Vagina (tissue), 2 donors: ENCODE results near the gene CEP104.

Experiments
- CTCF ChIP-seq, 3 experiments: fragments of 450-650 bp in 2 of 3; fragments of 200-600 bp in 1 of 3; sonication (generic) in 1 of 3; IDR thresholded peaks; one replicate each; pipeline ENCODE4 v1.5.1; 2017 to 2019; ENCODE audit warnings: antibody characterized with exemption in 3 of 3, mild to moderate bottlenecking in 2 of 3, moderate library complexity in 2 of 3
- POLR2A ChIP-seq, 2 donors: fragments of 450-650 bp; IDR thresholded peaks; one replicate each; pipeline ENCODE4 v1.6.1; 2017; ENCODE audit warnings: antibody characterized with exemption in 2 of 2, mild to moderate bottlenecking in 2 of 2, moderate library complexity in 2 of 2
- POLR2AphosphoS5 ChIP-seq, 2 donors: sonication (generic); formaldehyde crosslinking; IDR thresholded peaks; one replicate each; pipeline ENCODE4 v1.9.0; 2017; ENCODE audit warnings: antibody characterized with exemption in 2 of 2, mild to moderate bottlenecking in 2 of 2, low read depth in 1 of 2; ENCODE audit not compliant: insufficient read depth in 1 of 2

GRCh38 chr1:3889936-3890335 lies 32.9 kb upstream of the CEP104 start:
- TF ChIP-seq CTCF (IDR thresholded peaks at IDR 0.05) (no peak), POLR2A (IDR thresholded peaks at IDR 0.05) (no peak), POLR2AphosphoS5 (IDR thresholded peaks at IDR 0.05; ENCODE audit: insufficient read depth in 1 of 2, low read depth in 1 of 2) (no peak)
